HUES6 (cell line): ENCODE measurements around the gene PHF2.

Experiments used
- H3K27ac ChIP-seq: 2 replicates; pipeline ENCODE4 v1.7.0; 2013; ENCODE audit warnings: low read depth, mild to moderate bottlenecking, low read length, inconsistent platforms
- H3K27me3 ChIP-seq: 2 replicates; pipeline ENCODE4 v1.6.1; 2013; ENCODE audit warnings: low read length; ENCODE audit not compliant: control insufficient read depth, insufficient read depth
- H3K36me3 ChIP-seq: 2 replicates; pipeline ENCODE4 v1.6.1; 2013; ENCODE audit warnings: low read length; ENCODE audit not compliant: control insufficient read depth, insufficient read depth
- H3K4me1 ChIP-seq: 2 replicates; pipeline ENCODE4 v1.6.1; 2013; ENCODE audit warnings: low read length; ENCODE audit not compliant: control insufficient read depth, insufficient read depth
- H3K4me3 ChIP-seq: 2 replicates; pipeline ENCODE4 v1.5.1; 2013; ENCODE audit warnings: low read depth, low read length
- H3K9ac ChIP-seq: one replicate; pipeline ENCODE4 v1.6.1; 2013; ENCODE audit warnings: mild to moderate bottlenecking, low read length
- H3K9me3 ChIP-seq: 2 replicates; pipeline ENCODE4 v1.6.1; 2013; ENCODE audit warnings: low read depth, low read length; ENCODE audit not compliant: control insufficient read depth, insufficient read depth

The PHF2 gene

DNA sequence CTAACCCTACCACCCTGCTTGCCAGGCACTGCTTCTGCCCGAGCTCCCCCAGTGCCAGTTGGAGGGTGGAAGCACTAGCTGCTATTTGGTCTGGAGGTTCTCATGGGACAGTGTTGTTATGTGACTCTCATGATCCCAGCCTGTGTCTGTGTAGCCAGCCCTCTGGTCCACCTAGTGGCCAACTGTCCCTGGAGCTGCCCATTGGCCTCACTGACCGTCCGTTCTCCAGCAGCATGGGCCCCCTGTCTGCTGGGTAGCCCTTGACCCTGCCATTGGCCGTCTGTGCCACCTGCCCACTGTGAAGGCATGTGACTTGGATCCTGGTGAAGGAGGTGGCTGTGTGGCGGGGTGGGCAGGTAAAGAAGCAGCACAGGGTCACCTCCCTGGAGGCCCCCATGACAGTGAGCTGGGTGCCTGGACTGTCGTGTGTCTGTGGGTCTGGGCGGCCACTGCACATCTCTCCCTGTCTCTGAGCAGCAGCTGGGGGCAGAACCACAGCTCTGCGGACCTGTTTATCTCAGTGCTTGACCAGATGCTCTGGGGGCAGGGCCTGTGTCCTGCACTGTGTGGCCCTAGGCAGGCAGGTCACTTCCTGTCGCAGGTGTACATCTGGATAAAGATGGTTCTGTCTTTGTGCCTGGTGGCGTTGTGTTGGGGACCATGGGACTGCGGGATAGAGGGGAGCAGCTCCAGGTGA, 11.4 kb downstream of the PHF2 start:
- H3K4me1 ChIP-seq: peaks cover 7% of the 10 kb centered on the region
- no peak overlapping the region for H3K9ac ChIP-seq
- no peak overlapping the region for H3K4me3 ChIP-seq

DNA sequence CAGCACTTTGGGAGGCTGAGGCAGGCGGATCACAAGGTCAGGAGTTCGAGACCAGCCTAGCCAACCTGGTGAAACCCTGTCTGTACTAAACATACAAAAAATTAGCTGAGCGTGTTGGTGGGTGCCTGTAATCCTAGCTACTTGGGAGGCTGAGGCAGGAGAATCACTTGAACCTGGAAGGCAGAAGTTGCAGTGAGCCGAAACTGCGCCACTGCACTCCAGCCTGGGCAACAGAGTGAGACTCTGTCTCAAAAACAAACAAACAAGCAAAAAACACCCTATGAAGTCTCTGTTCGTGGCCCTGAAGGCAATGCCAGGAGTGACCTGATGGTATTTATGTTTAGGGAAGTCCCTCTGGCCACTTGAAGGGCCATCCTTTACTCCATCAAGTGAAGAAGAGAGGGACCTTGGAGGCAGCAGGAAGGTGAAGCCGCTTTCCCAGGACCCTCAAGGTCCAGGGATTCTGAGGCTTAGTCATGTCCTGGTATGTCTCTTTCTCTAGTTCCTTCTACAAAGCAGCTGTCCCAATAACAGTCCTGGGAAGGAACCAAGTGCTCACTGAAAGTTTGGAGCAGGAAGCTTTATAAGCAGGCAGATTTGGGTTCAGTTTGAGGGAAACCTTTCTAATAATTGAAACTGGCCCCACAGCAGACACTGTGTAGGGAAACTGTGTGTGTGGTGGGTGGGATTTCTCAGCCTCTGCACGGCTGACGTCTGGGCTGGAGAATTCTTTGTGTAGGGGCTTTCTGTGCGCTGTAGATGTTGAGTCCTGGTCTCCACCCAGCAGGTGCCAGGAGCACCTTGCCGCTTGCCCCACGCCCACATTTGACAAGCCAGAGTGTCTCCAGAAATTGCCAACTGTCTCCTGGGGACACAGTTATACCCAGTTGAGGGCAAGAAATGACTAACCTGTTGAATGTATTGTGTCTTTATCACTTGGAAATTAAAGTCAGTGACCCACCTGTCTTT, 12.5 kb downstream of the PHF2 start:
- peaks cover 10% of the 10 kb centered on the region for H3K4me1 ChIP-seq
- no peak overlapping the region for H3K27ac ChIP-seq
- no peak overlapping the region for H3K9ac ChIP-seq
- no peaks in the 10 kb centered on the region for H3K27me3 ChIP-seq
- no peak overlapping the region for H3K4me3 ChIP-seq
- no peaks in the 10 kb centered on the region for H3K36me3 ChIP-seq
- no peaks in the 10 kb centered on the region; the same call in 1 of the 2 replicates for H3K9me3 ChIP-seq

More for the DNA sequence above, 11.4 kb downstream of the PHF2 start:
- Histone ChIP-seq H3K9me3 (no peaks in the 10 kb centered on the region; the same call in 1 of the 2 replicates), H3K27me3 (no peaks in the 10 kb centered on the region), H3K27ac (no peak overlapping the region), H3K36me3 (no peaks in the 10 kb centered on the region)

GRCh38 chr9:93589688-93590087, 13.3 kb downstream of the PHF2 start:
- Histone ChIP-seq H3K4me3 (no peak overlapping the region), H3K9ac (no peak overlapping the region), H3K27me3 (no peaks in the 10 kb centered on the region), H3K4me1 (peaks cover 16% of the 10 kb centered on the region), H3K36me3 (no peaks in the 10 kb centered on the region), H3K27ac (no peak overlapping the region), H3K9me3 (no peaks in the 10 kb centered on the region)

GRCh38 chr9:93590609-93591234, 14.3 kb downstream of the PHF2 start:
- no peaks in the 10 kb centered on the region for H3K36me3 ChIP-seq
- no peaks in the 10 kb centered on the region for H3K9me3 ChIP-seq
- no peak overlapping the region for H3K9ac ChIP-seq
- H3K4me1 ChIP-seq: peaks cover 16% of the 10 kb centered on the region
- H3K4me3 ChIP-seq: no peak overlapping the region
- H3K27ac ChIP-seq: no peak overlapping the region
- H3K27me3 ChIP-seq: no peaks in the 10 kb centered on the region

- Histone ChIP-seq H3K27me3 (no peaks in the 10 kb centered on the region), H3K4me1 (peaks cover 16% of the 10 kb centered on the region), H3K9me3 (no peaks in the 10 kb centered on the region), H3K27ac (no peak overlapping the region), H3K4me3 (no peak overlapping the region), H3K36me3 (no peaks in the 10 kb centered on the region), H3K9ac (no peak overlapping the region)
Observed at GRCh38 chr9:93591301-93592007, 15.1 kb downstream of the PHF2 start.

DNA sequence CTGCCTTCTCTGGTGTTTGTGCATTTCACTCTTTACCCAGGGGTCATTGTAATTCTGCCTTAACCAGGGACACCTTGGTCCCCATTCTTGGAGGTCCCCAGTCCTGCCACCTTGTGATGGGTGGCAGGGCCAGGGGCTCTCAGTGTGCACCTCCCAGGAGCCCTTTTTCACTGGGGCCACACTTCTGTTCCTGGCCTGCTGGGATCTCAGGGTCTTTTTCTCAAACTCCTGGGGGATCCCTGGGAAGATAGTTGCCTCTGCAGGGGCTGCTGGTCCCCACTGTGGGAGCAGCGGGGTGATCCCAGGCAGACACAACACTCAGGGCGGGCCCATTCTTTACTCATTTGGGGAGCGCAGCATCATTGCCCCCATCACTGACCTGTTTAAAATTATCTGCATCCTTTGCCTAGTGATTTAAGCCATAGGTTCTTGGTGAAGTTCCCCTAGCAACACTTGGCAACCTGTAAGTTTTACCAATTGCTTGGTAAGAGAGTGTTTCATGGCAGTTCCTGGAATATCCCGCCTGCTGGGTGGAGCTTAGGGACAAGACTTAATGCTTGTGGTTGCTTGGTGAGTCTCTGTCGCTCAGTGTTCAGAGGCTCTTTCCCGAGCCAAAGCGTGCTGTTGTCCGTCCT, 15.7 kb downstream of the PHF2 start:
- Histone ChIP-seq H3K27me3 (no peaks in the 10 kb centered on the region), H3K4me1 (peaks cover 16% of the 10 kb centered on the region), H3K9ac (no peak overlapping the region), H3K27ac (no peak overlapping the region), H3K9me3 (no peaks in the 10 kb centered on the region), H3K4me3 (no peak overlapping the region), H3K36me3 (no peaks in the 10 kb centered on the region)

GRCh38 chr9:93592643-93593021, 16.2 kb downstream of the PHF2 start:
- Histone ChIP-seq H3K27ac (no peak overlapping the region), H3K4me1 (peaks cover 16% of the 10 kb centered on the region), H3K27me3 (no peaks in the 10 kb centered on the region), H3K9ac (no peak overlapping the region), H3K9me3 (no peaks in the 10 kb centered on the region), H3K36me3 (no peaks in the 10 kb centered on the region), H3K4me3 (no peak overlapping the region)

DNA sequence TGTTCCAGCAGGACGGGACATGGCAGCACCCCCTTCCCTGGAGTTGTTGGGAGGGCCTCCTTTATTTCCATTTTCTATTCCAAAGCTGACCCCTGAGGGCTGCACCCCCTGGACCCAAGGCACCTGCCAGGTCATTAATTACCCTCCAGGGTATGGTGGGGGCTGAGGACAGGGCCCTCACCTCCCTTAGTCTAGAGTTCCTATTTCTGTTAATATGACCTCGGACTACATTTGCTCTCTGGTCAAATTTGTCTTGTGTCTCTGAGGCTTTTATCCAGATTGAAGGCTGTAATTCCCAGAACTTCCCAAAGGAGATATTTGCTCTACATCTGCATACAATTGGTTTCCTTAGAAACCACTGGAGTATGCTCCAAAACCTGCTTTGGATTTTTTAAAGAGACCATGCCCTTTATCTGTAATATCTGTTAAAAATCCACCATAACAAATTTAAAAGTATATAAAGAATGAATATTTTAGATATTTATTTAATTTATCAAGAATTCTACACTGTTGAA, 16.8 kb downstream of the PHF2 start:
- H3K4me3 ChIP-seq: no peak overlapping the region

GRCh38 chr9:93594041-93594756, 17.8 kb downstream of the PHF2 start:
- Histone ChIP-seq H3K4me3 (no peak overlapping the region), H3K27me3 (no peaks in the 10 kb centered on the region), H3K36me3 (no peaks in the 10 kb centered on the region), H3K27ac (no peak overlapping the region), H3K9me3 (no peaks in the 10 kb centered on the region), H3K4me1 (peaks cover 27% of the 10 kb centered on the region), H3K9ac (no peak overlapping the region)

More for the DNA sequence above, 16.8 kb downstream of the PHF2 start:
- Histone ChIP-seq H3K27ac (no peak overlapping the region), H3K27me3 (no peaks in the 10 kb centered on the region), H3K4me1 (peaks cover 18% of the 10 kb centered on the region), H3K36me3 (no peaks in the 10 kb centered on the region), H3K9ac (no peak overlapping the region), H3K9me3 (no peaks in the 10 kb centered on the region)

DNA sequence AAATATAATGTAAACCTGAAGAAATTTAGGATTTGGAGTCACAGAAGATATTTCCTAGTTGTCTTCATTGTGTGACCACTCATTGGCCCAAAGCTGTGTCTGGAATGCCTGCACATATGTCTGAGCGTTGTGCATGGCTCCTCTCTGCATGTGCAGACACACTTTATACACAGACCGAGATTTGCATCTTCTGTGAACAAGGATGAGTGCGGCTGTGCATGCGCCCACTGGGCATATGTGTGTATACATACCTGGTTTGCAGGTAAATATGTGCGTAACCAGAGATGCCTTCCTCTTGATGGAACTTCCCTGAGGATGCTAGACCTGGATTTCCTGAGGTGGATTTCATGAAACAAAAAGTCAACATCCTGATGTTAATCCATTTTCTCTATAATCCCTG, 19.1 kb downstream of the PHF2 start:
- H3K9me3 ChIP-seq: no peaks in the 10 kb centered on the region
- no peaks in the 10 kb centered on the region for H3K36me3 ChIP-seq
- H3K27me3 ChIP-seq: no peaks in the 10 kb centered on the region
- H3K9ac ChIP-seq: no peak overlapping the region
- H3K4me1 ChIP-seq: peaks cover 40% of the 10 kb centered on the region
- no peak overlapping the region for H3K27ac ChIP-seq
- H3K4me3 ChIP-seq: no peak overlapping the region
